GM18505 (cell line): ENCODE results near the gene NFS1.
"Not testable (repeated sequence)": the region's sequence is repeated elsewhere in the genome, so short reads cannot be mapped to it uniquely, and the experiment has no call there.

ENCODE experiments used
- ATAC-seq: cut with Tn5 transposase; IDR thresholded peaks from one replicate; pipeline ENCODE4 v1.9.1; 2021; ENCODE audit not compliant: unreplicated experiment
- POLR2A ChIP-seq: IDR thresholded peaks from 4 replicates; pipeline ENCODE4 v1.6.1; 2011; ENCODE audit warnings: borderline replicate concordance; ENCODE audit not compliant: insufficient read depth, insufficient read length; ENCODE audit errors: extremely low read depth

NFS1 gene

DNA sequence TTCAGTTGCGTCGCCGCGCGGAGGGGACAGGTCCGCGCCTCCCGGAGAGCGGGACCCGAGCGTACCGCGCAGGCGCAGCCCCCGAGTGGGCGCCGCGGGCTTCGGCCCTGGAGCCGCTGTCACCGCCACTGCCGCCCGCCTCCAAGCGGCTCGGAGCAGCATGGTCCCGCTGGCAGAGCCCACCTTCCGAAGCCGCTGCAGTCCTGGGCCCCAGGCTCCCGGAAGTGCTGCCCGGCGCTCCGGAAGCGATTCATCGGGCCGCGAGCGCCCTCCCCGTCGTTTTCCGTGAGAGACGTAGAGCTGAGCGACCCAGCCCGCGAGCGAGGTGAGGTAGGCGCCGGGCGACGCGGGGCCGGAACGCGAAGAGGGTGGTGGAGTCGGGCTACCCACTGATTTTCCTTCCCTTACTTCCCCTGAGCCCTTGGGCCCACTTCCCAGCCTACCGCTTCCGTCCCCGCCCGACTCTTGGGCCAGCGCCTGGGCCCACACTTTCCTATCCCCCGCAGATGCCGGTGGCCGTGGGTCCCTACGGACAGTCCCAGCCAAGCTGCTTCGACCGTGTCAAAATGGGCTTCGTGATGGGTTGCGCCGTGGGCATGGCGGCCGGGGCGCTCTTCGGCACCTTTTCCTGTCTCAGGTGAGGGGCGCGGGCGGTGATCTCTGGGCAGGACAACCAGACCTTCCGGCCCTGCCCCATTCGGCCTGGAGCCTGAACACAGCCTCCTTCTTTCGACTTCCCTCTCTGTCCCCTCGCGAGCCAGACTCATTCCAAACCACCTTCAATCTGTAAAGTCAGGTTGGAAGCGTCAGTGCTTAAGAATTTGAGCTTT is at the start of gene NFS1, which contains the start of gene ROMO1:
Gene NFS1, minus strand, starts transcription at position 226 of the 830 bp plus-strand sequence. Its CDS starts 64 bp downstream, at position 162.
Gene ROMO1, plus strand, starts transcription at position 279 of the 830 bp plus-strand sequence. Its CDS starts 228 bp downstream, at position 507.
- TF ChIP-seq POLR2A: peak; percentile 86
- ATAC-seq: peak; percentile 60

- not testable (repeated sequence) for ATAC-seq
Measured at GRCh38 chr20:35744492-35744841, 45.3 kb upstream of the NFS1 start.

GRCh38 chr20:35743693-35744491 is 44.7 kb upstream of the NFS1 start:
- no peak for ATAC-seq
- peak; percentile 22 for TF ChIP-seq POLR2A

DNA sequence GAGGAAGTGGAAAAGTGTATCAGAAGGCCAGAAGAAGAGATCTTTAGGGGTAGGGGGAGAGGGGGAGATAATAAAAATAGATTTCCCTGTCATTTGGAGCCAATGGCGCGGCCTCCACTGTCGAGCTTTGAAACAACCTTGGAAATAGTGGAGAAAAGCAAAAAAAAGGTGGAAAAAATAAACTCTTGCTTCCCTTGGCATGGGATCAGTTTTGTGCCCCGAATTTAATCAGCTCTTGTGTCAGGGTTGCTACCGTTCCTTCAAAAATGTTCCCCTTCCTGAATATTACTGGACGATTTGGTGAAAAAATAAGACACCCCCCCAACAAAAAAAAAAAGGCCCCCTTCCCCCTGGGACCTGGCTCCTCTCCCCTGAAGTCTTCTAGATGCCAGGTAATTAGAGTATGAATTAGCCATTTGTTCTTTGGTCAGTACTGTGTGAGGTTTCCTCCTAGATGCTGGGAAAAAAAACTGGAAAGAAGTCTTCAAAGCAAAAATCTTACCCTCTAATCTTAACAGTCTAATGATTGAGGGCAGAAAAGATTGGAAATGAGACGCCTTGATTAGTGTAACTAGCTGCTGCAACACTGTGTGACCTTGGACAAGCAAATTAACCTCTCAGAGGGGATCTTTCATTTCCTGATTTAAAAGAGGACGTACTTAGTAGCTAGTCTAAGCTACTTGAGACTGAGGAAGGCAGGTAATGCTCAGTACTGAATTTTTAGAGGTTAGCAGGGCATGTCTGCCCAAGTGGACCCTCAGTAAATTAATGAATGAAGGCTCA is 43.8 kb upstream of the NFS1 start:
- peak; percentile 76 for TF ChIP-seq POLR2A
- no peak for ATAC-seq

- TF ChIP-seq POLR2A: peak; percentile 90
- ATAC-seq: peak; percentile 89
Measured at GRCh38 chr20:35741892-35742740, 43.0 kb upstream of the NFS1 start, which contains the start of gene RBM39. TSS of gene RBM39 (minus strand) at chr20:35742260. CDS start at chr20:35740874, 1,386 bp downstream.

GRCh38 chr20:35739294-35740163 is 40.4 kb upstream of the NFS1 start:
- ATAC-seq: no peak
- no peak for TF ChIP-seq POLR2A

- TF ChIP-seq POLR2A: no peak
- no peak for ATAC-seq
Measured at GRCh38 chr20:35738410-35739179, 39.4 kb upstream of the NFS1 start.

DNA sequence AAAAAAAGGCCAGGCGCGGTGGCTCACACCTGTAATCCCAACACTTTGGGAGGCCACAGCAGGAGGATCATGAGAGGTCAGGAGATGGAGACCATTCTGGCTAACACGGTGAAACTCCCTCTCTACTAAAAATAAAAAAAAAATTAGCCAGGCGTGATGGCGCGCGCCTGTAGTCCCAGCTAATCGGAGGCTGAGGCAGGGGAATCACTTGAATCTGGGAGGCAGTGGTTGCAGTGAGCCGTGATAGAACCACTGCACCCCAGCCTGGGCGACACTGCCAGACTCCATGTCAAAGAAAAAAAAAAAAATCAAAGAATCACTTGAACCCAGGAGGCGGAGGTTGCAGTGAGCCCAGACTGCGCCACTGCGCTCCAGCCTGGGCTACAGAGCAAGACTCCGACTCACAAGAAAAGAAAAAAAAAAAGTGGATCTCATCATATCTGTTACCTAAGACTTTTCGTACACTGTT is 38.7 kb upstream of the NFS1 start:
- ATAC-seq: no peak
- TF ChIP-seq POLR2A: no peak

DNA sequence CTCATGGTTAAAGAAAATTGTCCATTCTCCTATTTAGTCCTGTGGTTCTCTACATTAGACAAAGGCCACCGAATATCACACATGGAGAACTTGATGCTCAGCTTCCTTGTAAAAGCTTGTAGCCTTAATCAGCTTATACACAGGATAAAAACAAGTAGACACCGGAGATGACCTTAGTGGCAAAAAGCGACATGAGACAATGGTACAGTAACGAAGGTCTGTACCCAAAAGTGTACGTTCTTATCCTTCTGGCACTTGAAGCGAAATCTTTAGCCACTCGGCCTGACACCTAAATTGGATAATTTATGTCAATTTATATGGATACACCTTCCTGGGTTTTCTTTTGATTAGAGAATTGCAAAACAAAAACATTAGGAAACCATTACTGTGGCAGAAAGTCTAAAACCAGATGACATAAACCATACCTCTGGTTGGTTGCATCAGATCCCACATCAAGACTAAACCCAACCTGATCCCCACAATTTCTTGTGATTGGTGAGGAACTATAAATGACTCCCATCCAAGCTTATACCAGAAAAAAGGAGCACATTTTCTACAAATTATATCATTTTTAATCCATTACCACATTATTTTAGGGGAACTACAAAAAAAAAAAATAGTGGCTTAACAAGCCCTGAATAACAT is 36.8 kb upstream of the NFS1 start:
- no peak for ATAC-seq
- peak; percentile 14 for TF ChIP-seq POLR2A
